Measurements from ENCODE around the gene FBXW10B. TPM values are rescaled to one million over a fixed set of nuclear protein-coding genes. Genes with fewer than 3 reads are reported as not detected.
"Not testable (repeated sequence)": the region's sequence is repeated elsewhere in the genome, so short reads cannot be mapped to it uniquely, and the experiment has no call there.

The FBXW10B gene
- total RNA-seq, 2 donors from 2014 or later = 0.55 TPM; not detected in 1

DNA sequence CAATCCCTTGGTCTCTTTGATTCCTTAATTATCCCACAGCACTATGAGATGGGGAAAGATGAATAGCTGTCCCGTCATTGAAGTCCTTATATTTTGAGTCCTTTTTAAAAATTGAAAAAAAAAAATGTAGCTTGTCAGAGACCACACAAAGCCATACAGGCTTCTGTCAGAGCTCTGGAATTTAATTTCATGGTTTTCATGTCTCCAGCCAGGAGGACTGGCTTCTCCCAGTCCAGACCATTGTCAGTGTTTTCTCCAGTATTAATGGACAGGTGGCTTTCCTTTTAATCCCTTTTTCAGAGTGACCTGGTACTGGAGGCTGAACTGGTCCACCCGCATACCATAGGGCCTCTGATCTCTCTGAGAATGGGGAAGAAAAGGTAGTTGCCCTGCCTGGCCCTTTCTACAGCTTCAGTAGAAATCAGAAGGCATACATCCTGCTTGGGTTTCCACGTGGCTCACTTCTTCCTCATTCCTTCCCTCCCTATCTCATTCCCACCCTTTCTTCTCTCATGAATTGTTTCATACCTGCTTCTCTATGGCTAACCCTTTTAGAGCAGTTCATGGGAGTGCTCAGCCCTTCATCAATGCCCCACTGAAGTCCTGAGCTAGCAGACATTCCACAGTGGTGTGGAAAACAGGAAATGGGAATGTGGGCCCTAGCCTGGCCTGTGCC, 35.5 kb upstream of the FBXW10B start:
- no peak for TF ChIP-seq CTCF (conservative IDR thresholded peaks at IDR 0.05)
- Histone ChIP-seq H3K36me3 (ENCODE audit: control insufficient read depth, insufficient read depth, low read length) (peaks cover 7% of the 10 kb centered on the region), H3K27ac (ENCODE audit: low read depth, low read length) (peak overlapping the region; percentile 50), H3K4me1 (ENCODE audit: control insufficient read depth, insufficient read depth, low read length) (peaks cover 26% of the 10 kb centered on the region), H3K9me3 (ENCODE audit: control insufficient read depth, low read length) (no peaks in the 10 kb centered on the region), H3K9ac (ENCODE audit: extremely low read depth, low read length, poor library complexity, severe bottlenecking) (no peak overlapping the region), H3K27me3 (ENCODE audit: control insufficient read depth, insufficient read depth, low read length, poor library complexity, severe bottlenecking) (no peaks in the 10 kb centered on the region), H3K4me3 (ENCODE audit: low read length) (no peak overlapping the region)
- H3K4me1 Mint-ChIP-seq = peaks cover 50% of the 10 kb centered on the region
- no peak overlapping the region for H3K4me3 Mint-ChIP-seq
- peaks cover 19% of the 10 kb centered on the region for H3K36me3 Mint-ChIP-seq (ENCODE audit: low read depth)
- no peaks in the 10 kb centered on the region for H3K9me3 Mint-ChIP-seq
- no peak for DNase-seq
- WGBS, 2 experiments (ENCODE audit: insufficient coverage in 1 of 2, insufficient read length in 1 of 2) = 55 to 69% methylated on average over 1 to 3 of the region's 3 CpGs
- H3K27ac Mint-ChIP-seq = no peak overlapping the region
- H3K27me3 Mint-ChIP-seq (ENCODE audit: insufficient read depth) = no peaks in the 10 kb centered on the region

DNA sequence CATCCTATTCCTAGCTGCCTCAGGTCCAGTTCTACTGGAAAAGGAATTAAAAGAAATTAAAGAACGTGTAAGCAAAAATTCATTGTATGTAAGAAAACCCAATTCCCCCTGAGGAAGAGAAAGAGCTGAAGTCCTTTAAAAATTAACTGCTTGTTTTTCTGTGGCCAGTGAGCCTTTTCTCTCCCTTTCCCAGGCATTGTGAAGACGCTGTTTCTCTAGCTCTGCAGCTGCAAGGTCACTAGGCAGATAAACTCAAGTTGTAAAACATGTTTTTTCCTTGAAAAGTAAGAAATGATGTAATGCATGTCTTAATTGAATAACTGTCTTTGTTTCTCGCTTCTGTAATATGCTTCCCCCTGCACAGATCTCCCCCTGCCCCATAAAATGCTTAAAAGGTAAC, 34.9 kb upstream of the FBXW10B start:
- not testable (repeated sequence) for H3K9me3 Mint-ChIP-seq; H3K9ac ChIP-seq (ENCODE audit: extremely low read depth, low read length, poor library complexity, severe bottlenecking); H3K4me3 Mint-ChIP-seq; DNase-seq; H3K9me3 ChIP-seq (ENCODE audit: control insufficient read depth, low read length); H3K27me3 ChIP-seq (ENCODE audit: control insufficient read depth, insufficient read depth, low read length, poor library complexity, severe bottlenecking); H3K36me3 ChIP-seq (ENCODE audit: control insufficient read depth, insufficient read depth, low read length); H3K27ac ChIP-seq (ENCODE audit: low read depth, low read length); H3K27me3 Mint-ChIP-seq (ENCODE audit: insufficient read depth)
- H3K36me3 Mint-ChIP-seq (ENCODE audit: low read depth) = peaks cover 19% of the 10 kb centered on the region
- H3K4me1 Mint-ChIP-seq = peaks cover 46% of the 10 kb centered on the region
- peak overlapping the region; percentile 10 for H3K27ac Mint-ChIP-seq
- peaks cover 22% of the 10 kb centered on the region for H3K4me1 ChIP-seq (ENCODE audit: control insufficient read depth, insufficient read depth, low read length)
- H3K4me3 ChIP-seq (ENCODE audit: low read length) = peak overlapping the region; percentile 39
- WGBS, 2 experiments (ENCODE audit: insufficient coverage in 1 of 2, insufficient read length in 1 of 2) = 77 to 78% methylated on average over 2 to 3 of the region's 3 CpGs

DNA sequence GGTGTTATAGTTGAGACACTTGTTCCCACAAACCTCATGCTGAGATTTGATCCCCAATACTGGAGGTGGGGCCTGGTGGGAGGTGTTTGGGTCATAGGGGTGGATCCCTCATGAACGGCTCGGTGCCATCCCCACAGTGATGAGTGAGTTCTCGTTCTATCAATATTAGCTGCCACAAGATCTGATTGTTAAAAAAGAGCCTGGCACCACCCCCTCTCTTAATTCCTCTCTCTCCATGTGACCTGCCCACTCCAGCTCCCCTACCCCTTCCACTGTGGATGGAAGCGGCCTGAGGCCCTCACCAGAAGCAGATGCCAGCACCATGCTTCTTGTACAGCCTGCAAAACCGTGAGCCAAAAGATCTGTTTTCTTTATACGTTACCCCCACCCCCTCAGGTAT, 33.5 kb upstream of the FBXW10B start:
- H3K9ac ChIP-seq (ENCODE audit: extremely low read depth, low read length, poor library complexity, severe bottlenecking) = no peak overlapping the region
- 90 to 94% methylated on average over 3 to 6 of the region's 6 CpGs for WGBS, 2 experiments (ENCODE audit: insufficient coverage in 1 of 2, insufficient read length in 1 of 2)
- no peak overlapping the region for H3K4me3 ChIP-seq (ENCODE audit: low read length)
- Mint-ChIP-seq H3K27ac (no peak overlapping the region), H3K4me3 (no peak overlapping the region), H3K9me3 (no peaks in the 10 kb centered on the region), H3K36me3 (ENCODE audit: low read depth) (peaks cover 15% of the 10 kb centered on the region), H3K27me3 (ENCODE audit: insufficient read depth) (no peaks in the 10 kb centered on the region), H3K4me1 (peaks cover 42% of the 10 kb centered on the region)
- no peak overlapping the region for H3K27ac ChIP-seq (ENCODE audit: low read depth, low read length)
- H3K27me3 ChIP-seq (ENCODE audit: control insufficient read depth, insufficient read depth, low read length, poor library complexity, severe bottlenecking) = no peaks in the 10 kb centered on the region
- H3K36me3 ChIP-seq (ENCODE audit: control insufficient read depth, insufficient read depth, low read length) = peaks cover 3% of the 10 kb centered on the region
- TF ChIP-seq CTCF (conservative IDR thresholded peaks at IDR 0.05) = no peak
- DNase-seq = no peak
- no peaks in the 10 kb centered on the region for H3K9me3 ChIP-seq (ENCODE audit: control insufficient read depth, low read length)
- H3K4me1 ChIP-seq (ENCODE audit: control insufficient read depth, insufficient read depth, low read length) = peaks cover 22% of the 10 kb centered on the region

Measured in endodermal cell (in vitro differentiated cells).